Fibroblast of the aortic adventitia (primary cell): ENCODE data around the gene NFAT5. TPM values are rescaled to one million over a fixed set of nuclear protein-coding genes. Genes with fewer than 3 reads are reported as not detected.

Source experiments
- DNase-seq: peaks from one replicate; pipeline ENCODE4 v3.0.0-alpha.2; 2010; ENCODE audit warnings: low read depth
- H3K4me3 ChIP-seq: 2 replicates; pipeline ENCODE4 v1.5.1; 2011; ENCODE audit warnings: low read depth, mild to moderate bottlenecking, control low read depth, low read length, moderate library complexity
- total RNA-seq: library from RNA; depleted of rRNA; stranded (reverse); fragments of >200 nt; gene quantifications from 2 replicates; pipeline ENCODE4 v1.2.3, GENCODE V29; 2012; ENCODE audit warnings: low replicate concordance
- TF ChIP-seq, protein P1 (sequence below): IDR thresholded peaks from 2 replicates; pipeline ENCODE4 v1.5.1; 2011; ENCODE audit warnings: mild to moderate bottlenecking, low read length, control low read depth, inconsistent platforms; ENCODE audit not compliant: insufficient read depth

The NFAT5 gene
- total RNA-seq, 1 donor, result 53.9 TPM

DNA sequence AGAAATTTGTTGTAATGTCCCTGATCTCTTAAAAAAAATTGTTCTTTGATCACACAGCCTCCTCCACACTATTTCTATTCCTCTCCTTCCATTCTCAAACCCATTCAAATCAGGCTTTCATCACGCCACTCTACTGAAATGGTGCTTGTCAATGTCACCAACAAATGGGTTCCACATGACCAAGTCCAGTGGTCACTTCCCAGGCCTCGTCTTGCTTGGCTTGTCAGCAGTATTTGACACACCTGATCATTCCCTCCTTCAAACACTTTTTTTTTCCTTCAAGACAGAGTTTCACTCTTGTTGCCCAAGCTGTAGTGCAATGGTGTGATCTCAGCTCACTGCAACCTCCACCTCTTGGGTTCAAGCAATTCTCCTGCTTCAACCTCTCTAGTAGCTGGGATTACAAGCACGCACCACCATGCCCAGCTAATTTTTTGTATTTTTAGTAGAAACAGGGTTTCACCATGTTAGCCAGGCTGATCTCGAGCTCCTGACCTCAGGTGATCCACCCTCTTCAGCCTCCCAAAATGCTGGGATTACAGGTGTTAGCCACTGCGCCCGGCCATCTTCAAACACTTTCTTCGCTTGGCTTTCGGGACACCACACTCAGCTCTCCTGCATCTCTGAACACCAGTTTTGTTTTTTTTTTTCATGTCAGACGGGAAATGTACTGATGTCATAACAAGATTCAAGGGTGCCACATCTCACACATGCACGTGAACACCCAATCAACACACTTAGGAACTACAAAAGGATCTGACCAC is 142.3 kb downstream of the NFAT5 start:
- no peak for DNase-seq
- TF ChIP-seq, protein P1, sequence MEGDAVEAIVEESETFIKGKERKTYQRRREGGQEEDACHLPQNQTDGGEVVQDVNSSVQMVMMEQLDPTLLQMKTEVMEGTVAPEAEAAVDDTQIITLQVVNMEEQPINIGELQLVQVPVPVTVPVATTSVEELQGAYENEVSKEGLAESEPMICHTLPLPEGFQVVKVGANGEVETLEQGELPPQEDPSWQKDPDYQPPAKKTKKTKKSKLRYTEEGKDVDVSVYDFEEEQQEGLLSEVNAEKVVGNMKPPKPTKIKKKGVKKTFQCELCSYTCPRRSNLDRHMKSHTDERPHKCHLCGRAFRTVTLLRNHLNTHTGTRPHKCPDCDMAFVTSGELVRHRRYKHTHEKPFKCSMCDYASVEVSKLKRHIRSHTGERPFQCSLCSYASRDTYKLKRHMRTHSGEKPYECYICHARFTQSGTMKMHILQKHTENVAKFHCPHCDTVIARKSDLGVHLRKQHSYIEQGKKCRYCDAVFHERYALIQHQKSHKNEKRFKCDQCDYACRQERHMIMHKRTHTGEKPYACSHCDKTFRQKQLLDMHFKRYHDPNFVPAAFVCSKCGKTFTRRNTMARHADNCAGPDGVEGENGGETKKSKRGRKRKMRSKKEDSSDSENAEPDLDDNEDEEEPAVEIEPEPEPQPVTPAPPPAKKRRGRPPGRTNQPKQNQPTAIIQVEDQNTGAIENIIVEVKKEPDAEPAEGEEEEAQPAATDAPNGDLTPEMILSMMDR, result no peak
- H3K4me3 ChIP-seq, result no peak overlapping the region

- peak; percentile 84 for DNase-seq
- TF ChIP-seq, protein P1, result peak; percentile 57
These were observed 143.8 kb downstream of the NFAT5 start for GRCh38 chr16:69709456-69710084.

GRCh38 chr16:69711115-69711740 is 145.5 kb downstream of the NFAT5 start:
- DNase-seq, result peak; percentile 72
- H3K4me3 ChIP-seq, result no peak overlapping the region
- TF ChIP-seq, protein P1, result no peak

More at GRCh38 chr16:69709456-69710084, 143.8 kb downstream of the NFAT5 start:
- H3K4me3 ChIP-seq, result no peak overlapping the region

- TF ChIP-seq, protein P1, result no peak
- DNase-seq, result no peak
- no peak overlapping the region for H3K4me3 ChIP-seq
These were observed 146.5 kb downstream of the NFAT5 start for GRCh38 chr16:69712277-69712676.

DNA sequence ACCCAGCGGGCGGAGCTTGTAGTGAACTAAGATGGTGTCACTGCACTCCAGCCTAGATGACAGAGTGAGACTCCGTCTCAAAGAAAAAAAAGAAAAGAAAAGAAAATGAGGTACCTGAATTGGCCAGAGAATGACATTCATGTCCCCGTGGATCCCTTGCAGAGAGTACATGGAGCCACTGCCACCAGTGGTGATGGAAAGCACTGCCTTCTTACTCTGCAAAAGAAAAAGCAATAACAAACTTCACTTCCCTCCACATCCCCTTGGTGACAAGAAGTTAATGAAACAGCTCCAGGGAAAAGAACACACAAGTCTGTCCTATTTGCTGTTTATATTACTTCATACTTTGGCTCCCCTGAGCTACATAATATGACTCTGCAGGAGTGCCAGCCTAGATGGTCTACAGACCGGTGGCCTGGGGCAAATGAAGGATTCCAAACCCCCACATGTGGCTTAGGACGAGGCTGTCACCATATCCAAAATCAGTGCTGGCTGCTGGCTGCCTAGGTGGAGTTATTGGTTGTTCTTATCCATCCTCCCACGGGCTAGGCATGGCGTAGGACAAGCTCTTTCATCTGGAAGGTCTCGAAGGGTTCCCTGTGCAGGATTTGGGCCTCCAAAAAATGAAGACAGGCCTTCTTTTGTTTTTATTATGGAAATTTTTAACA is 147.3 kb downstream of the NFAT5 start:
- TF ChIP-seq, protein P1, result no peak
- H3K4me3 ChIP-seq, result no peak overlapping the region
- no peak for DNase-seq

DNA sequence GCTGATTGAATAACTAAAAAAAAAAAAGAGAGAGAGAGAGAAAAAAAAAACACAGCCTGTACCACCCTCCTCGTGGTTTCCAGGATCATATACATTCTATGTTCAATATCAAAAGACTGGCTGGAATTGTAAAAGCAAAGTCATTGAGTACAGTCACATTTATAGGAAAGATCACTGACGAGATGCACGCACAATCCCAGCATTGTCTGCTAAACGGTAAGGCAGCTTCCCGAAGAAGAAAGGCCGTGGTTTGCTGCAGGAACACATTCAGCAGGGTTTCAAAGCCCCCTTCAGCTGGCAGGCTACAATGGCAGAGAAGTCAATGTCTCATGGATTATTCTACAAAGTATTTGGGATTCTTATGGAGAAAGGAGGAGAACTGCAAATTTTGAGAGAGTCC is 151.3 kb downstream of the NFAT5 start:
- no peak for DNase-seq
- TF ChIP-seq, protein P1, result no peak
- H3K4me3 ChIP-seq, result no peak overlapping the region
